Measurements from ENCODE around the gene UGT3A2.

- TF ChIP-seq POLR2A (IDR thresholded peaks at IDR 0.05; ENCODE audit: low read length): no peak
- TF ChIP-seq GATA1 (IDR thresholded peaks at IDR 0.05; ENCODE audit: low read depth, low read length): no peak
These were observed 20.8 kb downstream of the UGT3A2 start for GRCh38 chr5:36045895-36046294.
